Suprapubic skin (tissue), 4 donors: ENCODE measurements around the gene NDFIP1. TPM values are rescaled to one million over a fixed set of nuclear protein-coding genes. Genes with fewer than 3 reads are reported as not detected.
A peak's percentile ranks its signal among the peaks of the same experiment; 100 is the strongest.

ENCODE experiments used
- DNase-seq, 2 donors: peaks; one replicate each; pipeline ENCODE4 v3.0.0-alpha.2; 2019; ENCODE audit warnings: low spot score in 2 of 2
- H3K27ac ChIP-seq: fragments of 200-600 bp; sonication (generic); one replicate; pipeline ENCODE4 v1.5.1; 2019
- H3K27me3 ChIP-seq: fragments of 200-600 bp; sonication (generic); one replicate; pipeline ENCODE4 v1.5.1; 2019
- H3K36me3 ChIP-seq: fragments of 200-600 bp; sonication (generic); one replicate; pipeline ENCODE4 v1.5.1; 2019
- H3K4me1 ChIP-seq: fragments of 200-600 bp; sonication (generic); one replicate; pipeline ENCODE4 v1.5.1; 2019
- H3K4me3 ChIP-seq: fragments of 200-600 bp; sonication (generic); one replicate; pipeline ENCODE4 v1.5.1; 2019; ENCODE audit warnings: mild to moderate bottlenecking
- H3K9me3 ChIP-seq: fragments of 200-600 bp; sonication (generic); one replicate; pipeline ENCODE4 v1.5.1; 2019
- EP300 ChIP-seq: sonication (generic); formaldehyde crosslinking; IDR thresholded peaks from one replicate; pipeline ENCODE4 v1.6.1; 2017; ENCODE audit warnings: antibody characterized with exemption
- POLR2A ChIP-seq, 2 donors: fragments of 450-650 bp; IDR thresholded peaks; one replicate each; pipeline ENCODE4 v1.6.1; 2017; ENCODE audit warnings: antibody characterized with exemption in 2 of 2, mild to moderate bottlenecking in 2 of 2, moderate library complexity in 2 of 2
- POLR2AphosphoS5 ChIP-seq, 3 donors: sonication (generic); formaldehyde crosslinking; IDR thresholded peaks; one replicate each; pipeline ENCODE4 v1.6.1; 2017; ENCODE audit warnings: antibody characterized with exemption in 3 of 3
- WGBS: methylation state at CpG from one replicate; pipeline ENCODE4 v1.1.5; 2018; 5-methylcytosine and 5-hydroxymethylcytosine counted together
- total RNA-seq, 4 donors: library from RNA; depleted of rRNA; stranded (reverse); fragments of >200 nt; gene quantifications; one replicate each; pipeline ENCODE4 v1.1.0, GENCODE V29; 2016
- TF ChIP-seq, protein P1 (sequence below), 2 donors: fragments of 200-600 bp in 1 of 2; fragments of 450-650 bp in 1 of 2; sonication (generic) in 1 of 2; IDR thresholded peaks; one replicate each; pipeline ENCODE4 v1.5.1; 2016 to 2019; ENCODE audit warnings: antibody characterized with exemption in 2 of 2, mild to moderate bottlenecking in 1 of 2, moderate library complexity in 1 of 2

Gene NDFIP1
- total RNA-seq, 4 donors from 2014 or later, result 57.8 to 116 (median 75.7) TPM

DNA sequence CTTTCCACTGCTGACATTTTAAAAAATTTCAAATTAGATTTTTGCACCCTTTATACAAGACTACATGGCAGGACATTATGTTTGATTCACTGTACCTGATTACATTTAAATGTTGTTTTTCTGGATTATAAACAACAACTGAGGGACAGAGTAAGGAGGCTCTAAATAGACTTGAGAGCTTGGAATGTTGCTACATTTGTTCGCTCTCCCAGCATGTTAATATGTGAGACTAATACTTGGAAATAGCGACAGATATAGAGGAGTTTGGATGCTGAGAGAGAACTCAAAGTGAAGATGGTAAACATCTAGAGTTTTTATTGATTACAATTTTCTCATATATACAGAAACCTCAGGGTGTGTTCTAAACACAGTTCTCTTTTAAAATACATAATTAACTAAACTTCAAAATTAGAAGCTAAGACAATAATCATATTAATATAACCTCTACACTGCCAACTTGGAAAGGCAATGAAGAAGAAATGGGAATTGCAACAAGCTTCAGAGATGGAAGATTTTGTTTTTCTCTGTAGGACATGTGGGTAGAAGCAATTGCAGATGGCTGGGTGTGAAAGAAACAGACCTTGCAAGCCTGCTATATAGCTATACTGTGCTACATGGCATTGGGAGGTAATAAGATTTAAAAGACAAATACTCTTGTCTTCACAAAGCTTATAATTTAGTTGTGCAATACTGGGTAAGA lies 1.4 kb upstream of the NDFIP1 start:
- 76% methylated on average over 2 of the region's 2 CpGs for WGBS
- H3K27ac ChIP-seq, result peak overlapping the region; percentile 29
- no peaks in the 10 kb centered on the region for H3K27me3 ChIP-seq
- H3K4me3 ChIP-seq, result no peak overlapping the region
- no peak for DNase-seq
- no peaks in the 10 kb centered on the region for H3K9me3 ChIP-seq
- H3K4me1 ChIP-seq, result peaks cover 51% of the 10 kb centered on the region
- H3K36me3 ChIP-seq, result no peaks in the 10 kb centered on the region
- no peak for TF ChIP-seq EP300

GRCh38 chr5:142107736-142108431 lies 695 bp upstream of the NDFIP1 start:
- Histone ChIP-seq H3K4me3 (peak overlapping the region; percentile 63), H3K4me1 (peaks cover 51% of the 10 kb centered on the region), H3K27ac (peak overlapping the region; percentile 95), H3K36me3 (no peaks in the 10 kb centered on the region), H3K27me3 (no peaks in the 10 kb centered on the region), H3K9me3 (no peaks in the 10 kb centered on the region)
- 76% methylated on average over 11 of the region's 11 CpGs for WGBS
- no peak for DNase-seq
- TF ChIP-seq, protein P1, sequence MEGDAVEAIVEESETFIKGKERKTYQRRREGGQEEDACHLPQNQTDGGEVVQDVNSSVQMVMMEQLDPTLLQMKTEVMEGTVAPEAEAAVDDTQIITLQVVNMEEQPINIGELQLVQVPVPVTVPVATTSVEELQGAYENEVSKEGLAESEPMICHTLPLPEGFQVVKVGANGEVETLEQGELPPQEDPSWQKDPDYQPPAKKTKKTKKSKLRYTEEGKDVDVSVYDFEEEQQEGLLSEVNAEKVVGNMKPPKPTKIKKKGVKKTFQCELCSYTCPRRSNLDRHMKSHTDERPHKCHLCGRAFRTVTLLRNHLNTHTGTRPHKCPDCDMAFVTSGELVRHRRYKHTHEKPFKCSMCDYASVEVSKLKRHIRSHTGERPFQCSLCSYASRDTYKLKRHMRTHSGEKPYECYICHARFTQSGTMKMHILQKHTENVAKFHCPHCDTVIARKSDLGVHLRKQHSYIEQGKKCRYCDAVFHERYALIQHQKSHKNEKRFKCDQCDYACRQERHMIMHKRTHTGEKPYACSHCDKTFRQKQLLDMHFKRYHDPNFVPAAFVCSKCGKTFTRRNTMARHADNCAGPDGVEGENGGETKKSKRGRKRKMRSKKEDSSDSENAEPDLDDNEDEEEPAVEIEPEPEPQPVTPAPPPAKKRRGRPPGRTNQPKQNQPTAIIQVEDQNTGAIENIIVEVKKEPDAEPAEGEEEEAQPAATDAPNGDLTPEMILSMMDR (IDR thresholded peaks at IDR 0.05), result no peak

DNA sequence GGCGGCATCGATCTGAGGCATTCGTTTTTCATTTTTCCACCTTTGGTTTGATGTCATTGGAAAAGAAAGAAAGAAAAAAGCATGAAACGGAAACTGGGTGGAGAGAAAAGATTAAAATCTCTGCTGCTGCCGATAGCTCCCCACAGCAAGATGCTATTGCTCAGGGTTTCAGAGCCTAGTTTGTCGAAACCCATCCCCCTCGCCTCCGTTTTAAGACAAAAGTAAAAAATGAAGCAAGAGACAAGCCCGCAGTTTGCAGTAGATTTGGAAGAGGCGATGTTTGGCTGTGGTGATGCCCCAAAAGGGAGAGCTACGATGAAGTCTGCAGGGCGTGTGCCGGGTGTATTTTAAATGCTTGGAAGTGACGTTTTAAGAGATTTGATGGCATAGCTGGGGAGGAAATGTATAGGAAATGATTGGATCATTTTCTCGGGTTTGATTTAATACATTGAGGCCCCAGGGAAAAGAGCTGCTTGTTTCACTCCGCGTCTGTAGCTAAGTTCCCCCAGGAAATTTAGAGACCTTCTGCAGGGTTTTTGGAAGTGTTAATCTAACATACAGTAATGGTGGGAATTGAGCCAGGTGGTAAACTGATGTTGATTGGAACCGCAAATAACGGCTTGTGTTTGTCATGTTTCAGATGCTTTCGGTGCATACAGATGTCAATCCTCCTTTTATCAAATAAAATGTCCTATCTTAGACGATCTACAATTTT lies 909 bp downstream of the NDFIP1 start:
- WGBS, result under 1% methylated on average over 21 of the region's 21 CpGs
- Histone ChIP-seq H3K4me3 (peak overlapping the region; percentile 63), H3K27ac (peak overlapping the region; percentile 95), H3K9me3 (no peaks in the 10 kb centered on the region), H3K36me3 (no peaks in the 10 kb centered on the region), H3K4me1 (peaks cover 51% of the 10 kb centered on the region), H3K27me3 (no peaks in the 10 kb centered on the region)
- no peak for DNase-seq
- TF ChIP-seq POLR2A (IDR thresholded peaks at IDR 0.05) (no peak), EP300 (no peak), POLR2AphosphoS5 (IDR thresholded peaks at IDR 0.05) (no peak)
- TF ChIP-seq, protein P1 (IDR thresholded peaks at IDR 0.05), result no peak

- peak overlapping the region; percentile 95 for H3K27ac ChIP-seq
- H3K4me3 ChIP-seq, result peak overlapping the region; percentile 63
- no peak for DNase-seq
- 7% methylated on average over 9 of the region's 9 CpGs for WGBS
- no peaks in the 10 kb centered on the region for H3K9me3 ChIP-seq
- no peaks in the 10 kb centered on the region for H3K27me3 ChIP-seq
- TF ChIP-seq, protein P1 (IDR thresholded peaks at IDR 0.05), result no peak
- TF ChIP-seq EP300 (no peak), POLR2AphosphoS5 (IDR thresholded peaks at IDR 0.05) (no peak), POLR2A (IDR thresholded peaks at IDR 0.05) (no peak)
- peaks cover 51% of the 10 kb centered on the region for H3K4me1 ChIP-seq
- H3K36me3 ChIP-seq, result no peaks in the 10 kb centered on the region
These were observed 1.5 kb downstream of the NDFIP1 start for GRCh38 chr5:142110046-142110531.

GRCh38 chr5:142110988-142111687 lies 2.6 kb downstream of the NDFIP1 start:
- H3K4me3 ChIP-seq, result no peak overlapping the region
- no peak for TF ChIP-seq EP300
- TF ChIP-seq, protein P1 (IDR thresholded peaks at IDR 0.05), result no peak
- TF ChIP-seq POLR2A (IDR thresholded peaks at IDR 0.05), result no peak
- TF ChIP-seq POLR2AphosphoS5 (IDR thresholded peaks at IDR 0.05), result no peak
- H3K36me3 ChIP-seq, result no peaks in the 10 kb centered on the region
- H3K27me3 ChIP-seq, result no peaks in the 10 kb centered on the region
- H3K9me3 ChIP-seq, result no peaks in the 10 kb centered on the region
- no peak overlapping the region for H3K27ac ChIP-seq
- WGBS, result 77% methylated on average over 6 of the region's 6 CpGs
- peaks cover 48% of the 10 kb centered on the region for H3K4me1 ChIP-seq
- DNase-seq, result no peak
